Measurements from ENCODE around the gene STOX2. TPM values are rescaled to one million over a fixed set of nuclear protein-coding genes. Genes with fewer than 3 reads are reported as not detected.

STOX2 gene
- total RNA-seq, 3 donors from 2014 or later, result 2.7 to 10.9 (median 4.3) TPM

DNA sequence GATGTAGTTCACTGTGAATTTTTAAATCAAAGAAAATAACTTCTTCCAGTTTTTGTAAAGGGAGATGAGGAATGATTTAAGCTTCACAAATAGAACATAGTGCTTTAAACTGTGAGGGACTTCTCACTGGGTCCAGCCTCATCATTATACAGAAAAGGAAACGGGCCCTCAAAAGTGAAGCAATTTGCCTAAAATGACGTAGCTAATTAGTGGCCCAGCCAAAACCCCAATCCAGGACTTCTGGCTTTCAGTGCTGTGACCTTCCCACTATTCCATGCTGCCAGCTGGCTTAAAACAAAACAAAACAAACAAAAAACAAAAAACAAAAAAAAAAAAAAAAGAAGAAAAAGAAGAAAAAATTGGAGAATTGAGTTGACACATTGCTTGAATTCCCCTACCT is 45.0 kb upstream of the STOX2 start:
- DNase-seq (no peak), ATAC-seq (no peak)
- Histone ChIP-seq H3K4me3 (no peak overlapping the region), H3K36me3 (ENCODE audit: low read depth) (no peaks in the 10 kb centered on the region), H3K9me3 (no peaks in the 10 kb centered on the region), H3K4me1 (ENCODE audit: low read depth) (no peaks in the 10 kb centered on the region)
- TF ChIP-seq, protein P1, sequence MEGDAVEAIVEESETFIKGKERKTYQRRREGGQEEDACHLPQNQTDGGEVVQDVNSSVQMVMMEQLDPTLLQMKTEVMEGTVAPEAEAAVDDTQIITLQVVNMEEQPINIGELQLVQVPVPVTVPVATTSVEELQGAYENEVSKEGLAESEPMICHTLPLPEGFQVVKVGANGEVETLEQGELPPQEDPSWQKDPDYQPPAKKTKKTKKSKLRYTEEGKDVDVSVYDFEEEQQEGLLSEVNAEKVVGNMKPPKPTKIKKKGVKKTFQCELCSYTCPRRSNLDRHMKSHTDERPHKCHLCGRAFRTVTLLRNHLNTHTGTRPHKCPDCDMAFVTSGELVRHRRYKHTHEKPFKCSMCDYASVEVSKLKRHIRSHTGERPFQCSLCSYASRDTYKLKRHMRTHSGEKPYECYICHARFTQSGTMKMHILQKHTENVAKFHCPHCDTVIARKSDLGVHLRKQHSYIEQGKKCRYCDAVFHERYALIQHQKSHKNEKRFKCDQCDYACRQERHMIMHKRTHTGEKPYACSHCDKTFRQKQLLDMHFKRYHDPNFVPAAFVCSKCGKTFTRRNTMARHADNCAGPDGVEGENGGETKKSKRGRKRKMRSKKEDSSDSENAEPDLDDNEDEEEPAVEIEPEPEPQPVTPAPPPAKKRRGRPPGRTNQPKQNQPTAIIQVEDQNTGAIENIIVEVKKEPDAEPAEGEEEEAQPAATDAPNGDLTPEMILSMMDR (IDR thresholded peaks at IDR 0.05), result no peak
- intact Hi-C loops (cut with DNase I, micrococcal nuclease), result no loop called here

DNA sequence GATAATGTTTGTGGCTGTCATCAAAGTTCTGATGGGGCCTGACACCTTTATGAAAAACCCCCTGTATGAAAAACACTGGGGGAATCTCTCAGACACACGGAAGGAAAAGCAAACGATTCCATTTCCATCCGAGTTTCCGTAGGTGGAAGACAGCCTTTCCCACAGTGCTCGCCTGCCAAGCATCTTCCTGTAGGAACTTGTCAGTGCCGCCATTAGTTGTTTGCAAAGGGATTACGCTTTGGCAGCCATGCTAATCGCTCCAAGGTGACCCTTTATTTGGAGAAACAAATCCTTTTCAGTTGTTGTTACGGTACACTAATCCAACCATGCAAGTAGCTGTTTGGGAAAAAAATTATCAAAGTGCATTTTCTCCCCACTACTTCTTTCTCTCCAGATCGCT is 44.4 kb upstream of the STOX2 start:
- no peak overlapping the region for H3K4me3 ChIP-seq
- H3K4me1 ChIP-seq (ENCODE audit: low read depth), result no peaks in the 10 kb centered on the region
- no peak for DNase-seq
- H3K36me3 ChIP-seq (ENCODE audit: low read depth), result no peaks in the 10 kb centered on the region
- TF ChIP-seq, protein P1 (IDR thresholded peaks at IDR 0.05), result no peak
- H3K9me3 ChIP-seq, result no peaks in the 10 kb centered on the region
- intact Hi-C loops (cut with DNase I, micrococcal nuclease), result no loop called here
- ATAC-seq, result no peak

DNA sequence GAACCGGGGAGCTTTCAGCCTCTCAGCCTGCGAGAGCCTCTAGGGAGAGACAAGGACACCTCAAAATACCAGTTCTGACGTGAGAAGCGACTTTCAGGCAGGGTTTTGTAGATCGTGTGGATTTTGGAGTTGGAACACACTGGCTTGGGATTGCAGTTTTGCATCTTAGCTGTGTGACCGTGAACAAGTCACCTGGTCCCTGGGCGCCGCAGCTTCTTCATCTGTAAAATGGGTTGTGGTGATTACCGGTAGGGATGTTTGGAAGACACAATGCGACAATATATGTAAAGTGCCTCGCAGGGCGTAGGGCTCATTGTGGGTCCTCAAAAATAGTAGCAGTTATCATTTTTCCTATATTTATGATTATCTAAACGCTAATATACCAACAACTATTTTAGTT is 43.7 kb upstream of the STOX2 start:
- intact Hi-C loops (cut with DNase I, micrococcal nuclease), result no loop called here
- DNase-seq, result no peak

DNA sequence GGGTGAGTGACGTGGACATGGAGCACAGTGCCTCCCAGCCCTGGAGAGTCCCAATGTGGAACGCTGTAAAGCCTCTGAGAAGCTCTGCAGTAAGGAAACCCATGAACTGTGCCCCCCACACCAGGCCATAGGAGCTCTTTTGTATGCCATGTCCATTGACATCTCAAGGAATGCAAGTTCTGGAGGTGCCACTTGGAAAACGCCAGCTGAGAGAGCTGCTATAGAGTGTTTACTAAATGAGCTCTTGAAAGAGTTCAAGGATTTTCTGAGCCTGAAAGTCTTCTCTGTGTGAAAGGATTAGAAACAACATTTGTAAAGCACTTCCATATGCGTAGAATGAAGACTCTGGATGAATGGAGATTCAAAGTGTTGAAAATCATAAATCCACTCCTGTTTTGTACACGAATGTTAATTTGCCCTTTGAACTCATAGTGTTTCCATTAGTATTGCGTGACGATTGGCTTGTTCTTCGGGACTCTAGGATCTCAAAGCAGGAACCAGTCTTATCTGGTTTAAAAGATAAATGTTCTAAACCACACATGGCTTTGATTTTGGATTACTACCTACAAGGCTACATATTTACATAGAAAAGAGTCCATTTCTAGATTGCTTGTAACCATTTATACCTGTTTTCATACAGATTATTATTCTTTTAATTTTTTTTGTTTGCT is 41.8 kb upstream of the STOX2 start:
- Histone ChIP-seq H3K9me3 (no peaks in the 10 kb centered on the region), H3K4me1 (ENCODE audit: low read depth) (no peaks in the 10 kb centered on the region), H3K4me3 (no peak overlapping the region), H3K36me3 (ENCODE audit: low read depth) (no peaks in the 10 kb centered on the region)
- TF ChIP-seq, protein P1 (IDR thresholded peaks at IDR 0.05), result no peak
- no peak for DNase-seq
- no peak for ATAC-seq
- intact Hi-C loops (cut with DNase I, micrococcal nuclease), result no loop called here

More for the DNA sequence above, 43.7 kb upstream of the STOX2 start:
- no peaks in the 10 kb centered on the region for H3K9me3 ChIP-seq
- TF ChIP-seq, protein P1 (IDR thresholded peaks at IDR 0.05), result no peak
- H3K4me3 ChIP-seq, result no peak overlapping the region
- ATAC-seq, result no peak
- no peaks in the 10 kb centered on the region for H3K36me3 ChIP-seq (ENCODE audit: low read depth)
- H3K4me1 ChIP-seq (ENCODE audit: low read depth), result no peaks in the 10 kb centered on the region

DNA sequence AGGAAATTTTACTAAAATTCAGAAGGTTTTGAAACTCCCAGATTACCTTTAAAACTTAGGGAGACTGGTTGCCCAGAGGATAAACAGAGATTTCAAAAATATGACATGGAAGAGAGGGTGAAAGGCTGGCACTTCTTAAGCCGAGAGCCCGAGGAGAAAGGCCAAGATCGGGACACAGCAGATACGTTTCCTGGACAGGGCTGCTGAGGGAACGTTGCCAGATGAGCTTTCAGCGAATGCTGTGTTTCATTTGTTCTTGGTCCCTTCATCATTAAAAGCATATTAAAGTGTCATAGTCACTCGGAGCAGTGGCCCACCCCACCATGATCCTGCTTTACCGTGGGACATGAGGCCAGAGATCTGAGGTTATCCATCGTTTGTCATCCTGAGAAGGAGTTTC is 37.9 kb upstream of the STOX2 start:
- TF ChIP-seq, protein P1 (IDR thresholded peaks at IDR 0.05), result no peak
- no peak for ATAC-seq
- intact Hi-C loops (cut with DNase I, micrococcal nuclease), result no loop called here

DNA sequence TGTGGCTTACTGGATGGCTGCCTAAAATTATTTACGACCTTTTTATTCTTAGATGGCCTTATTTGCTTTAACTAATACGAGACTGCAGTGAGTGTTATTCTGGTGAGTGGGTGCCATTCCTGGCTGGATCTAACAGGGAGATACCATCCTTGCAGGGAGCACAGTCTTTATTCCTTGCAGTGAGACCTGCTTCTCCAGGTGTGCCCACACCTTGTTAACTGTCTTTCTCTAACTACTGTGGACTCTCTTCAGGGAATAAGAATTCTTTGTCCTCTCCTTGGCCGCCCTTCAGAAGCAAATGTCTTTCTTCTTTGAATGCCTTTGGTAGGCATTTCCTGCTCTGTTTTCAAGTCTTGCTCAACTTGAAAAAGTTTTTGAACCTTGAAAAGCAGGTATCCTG is 34.1 kb upstream of the STOX2 start:
- ATAC-seq (no peak), DNase-seq (no peak)
- TF ChIP-seq, protein P1 (IDR thresholded peaks at IDR 0.05), result no peak
- intact Hi-C loops (cut with DNase I, micrococcal nuclease), result no loop called here
- H3K4me3 ChIP-seq, result no peak overlapping the region
- H3K4me1 ChIP-seq (ENCODE audit: low read depth), result no peaks in the 10 kb centered on the region
- no peaks in the 10 kb centered on the region for H3K36me3 ChIP-seq (ENCODE audit: low read depth)
- H3K9me3 ChIP-seq, result no peaks in the 10 kb centered on the region

More for the DNA sequence above, 37.9 kb upstream of the STOX2 start:
- no peaks in the 10 kb centered on the region for H3K36me3 ChIP-seq (ENCODE audit: low read depth)
- H3K4me3 ChIP-seq, result no peak overlapping the region
- DNase-seq, result no peak
- no peaks in the 10 kb centered on the region for H3K9me3 ChIP-seq
- H3K4me1 ChIP-seq (ENCODE audit: low read depth), result no peaks in the 10 kb centered on the region

Data from mucosa of descending colon (tissue), 3 donors.